ENCODE measurements around the gene TRIM56.

DNA sequence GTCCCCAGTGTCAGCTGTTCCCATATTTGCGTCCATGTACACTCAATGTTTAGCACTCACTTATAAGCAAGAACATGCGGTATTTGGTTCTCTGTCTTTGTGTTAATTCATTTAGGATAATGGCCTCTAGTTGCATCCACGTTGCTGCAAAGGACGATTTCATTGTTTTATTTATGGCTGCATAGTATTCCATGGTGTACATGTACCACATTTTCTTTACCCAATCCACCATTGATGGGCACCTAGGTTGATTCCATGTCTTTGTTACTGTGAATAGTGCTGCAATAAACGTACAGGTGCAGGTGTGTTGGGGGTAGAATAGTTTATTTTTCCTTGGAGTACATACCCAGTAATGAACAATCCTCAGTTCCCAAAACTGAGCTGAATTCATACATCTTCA, 24.3 kb upstream of the TRIM56 start:
- TF ChIP-seq, protein P1, sequence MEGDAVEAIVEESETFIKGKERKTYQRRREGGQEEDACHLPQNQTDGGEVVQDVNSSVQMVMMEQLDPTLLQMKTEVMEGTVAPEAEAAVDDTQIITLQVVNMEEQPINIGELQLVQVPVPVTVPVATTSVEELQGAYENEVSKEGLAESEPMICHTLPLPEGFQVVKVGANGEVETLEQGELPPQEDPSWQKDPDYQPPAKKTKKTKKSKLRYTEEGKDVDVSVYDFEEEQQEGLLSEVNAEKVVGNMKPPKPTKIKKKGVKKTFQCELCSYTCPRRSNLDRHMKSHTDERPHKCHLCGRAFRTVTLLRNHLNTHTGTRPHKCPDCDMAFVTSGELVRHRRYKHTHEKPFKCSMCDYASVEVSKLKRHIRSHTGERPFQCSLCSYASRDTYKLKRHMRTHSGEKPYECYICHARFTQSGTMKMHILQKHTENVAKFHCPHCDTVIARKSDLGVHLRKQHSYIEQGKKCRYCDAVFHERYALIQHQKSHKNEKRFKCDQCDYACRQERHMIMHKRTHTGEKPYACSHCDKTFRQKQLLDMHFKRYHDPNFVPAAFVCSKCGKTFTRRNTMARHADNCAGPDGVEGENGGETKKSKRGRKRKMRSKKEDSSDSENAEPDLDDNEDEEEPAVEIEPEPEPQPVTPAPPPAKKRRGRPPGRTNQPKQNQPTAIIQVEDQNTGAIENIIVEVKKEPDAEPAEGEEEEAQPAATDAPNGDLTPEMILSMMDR (IDR thresholded peaks at IDR 0.05; ENCODE audit: low read length), result no peak
- TF ChIP-seq EZH2phosphoT487 (IDR thresholded peaks at IDR 0.05; ENCODE audit: low read length), result no peak
